Activated CD4-positive, alpha-beta T cell treated with anti-CD3 and anti-CD28 coated beads, Interleukin-2, amount 50 U/mL, for 24 hours (primary cell): ENCODE measurements around the gene EFTUD2.
"Not testable (repeated sequence)": the region's sequence is repeated elsewhere in the genome, so short reads cannot be mapped to it uniquely, and the experiment has no call there.

Source experiments
- DNase-seq, 2 donors: peaks; one replicate each; pipeline ENCODE4 v3.0.0-alpha.2; 2020; ENCODE audit warnings: low read depth in 1 of 2, low spot score in 1 of 2

EFTUD2 gene

GRCh38 chr17:44848961-44849489 lies 50.2 kb downstream of the EFTUD2 start:
- DNase-seq: no peak

GRCh38 chr17:44848257-44848795 lies 50.9 kb downstream of the EFTUD2 start:
- DNase-seq: no peak

- no peak for DNase-seq
These were observed 51.7 kb downstream of the EFTUD2 start, which contains the start of gene HIGD1B for GRCh38 chr17:44847586-44847985. TSS of gene HIGD1B (plus strand) at chr17:44847883. CDS start at chr17:44848153, 270 bp downstream.

- no peak for DNase-seq
These were observed 53.0 kb downstream of the EFTUD2 start for GRCh38 chr17:44846206-44846605.

- DNase-seq: no peak
These were observed 54.8 kb downstream of the EFTUD2 start for GRCh38 chr17:44844390-44844830.

DNA sequence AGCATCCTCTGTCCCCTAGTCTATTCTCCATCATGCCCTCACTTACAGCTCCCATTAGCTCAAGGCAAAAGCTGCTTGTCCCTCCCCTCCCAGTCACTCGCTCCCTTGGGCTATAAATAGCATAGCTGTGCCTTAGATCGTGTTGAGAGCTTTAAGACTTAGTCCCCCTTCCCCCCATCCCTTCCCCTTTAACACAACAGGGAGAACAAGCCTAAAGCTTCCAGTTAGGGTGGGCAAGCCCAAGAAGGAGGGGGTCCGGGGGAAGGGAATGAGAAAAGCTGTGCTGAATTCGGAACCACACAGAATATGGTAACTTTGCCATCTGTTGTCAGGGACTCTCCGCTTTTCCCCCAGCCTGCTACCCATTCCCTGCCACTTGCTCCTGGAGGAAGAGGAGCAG lies 56.5 kb downstream of the EFTUD2 start:
- DNase-seq: no peak

GRCh38 chr17:44840936-44841335 lies 58.3 kb downstream of the EFTUD2 start:
- no peak for DNase-seq

GRCh38 chr17:44840274-44840673 lies 59.0 kb downstream of the EFTUD2 start:
- DNase-seq: no peak

DNA sequence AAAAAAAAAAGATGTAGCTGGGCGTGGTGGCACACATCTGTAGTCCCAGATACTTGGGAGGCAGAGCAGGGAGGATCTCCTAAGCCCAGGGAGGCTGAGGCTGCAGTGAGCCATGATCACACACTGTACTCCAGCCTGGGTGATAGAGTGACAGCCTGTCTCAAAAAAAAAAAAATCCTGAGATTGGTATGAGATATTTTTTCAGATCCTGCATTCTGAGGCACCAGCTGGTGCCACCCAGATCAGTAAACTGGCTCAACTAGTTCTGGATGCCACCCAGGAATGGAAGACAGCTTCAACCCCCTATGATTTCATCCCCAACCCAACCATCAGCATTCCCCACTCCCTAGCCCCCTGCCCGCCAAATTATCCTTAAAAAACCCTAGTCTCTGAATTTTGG lies 62.0 kb downstream of the EFTUD2 start:
- no peak for DNase-seq

GRCh38 chr17:44832805-44833204 lies 66.4 kb downstream of the EFTUD2 start:
- no peak for DNase-seq

DNA sequence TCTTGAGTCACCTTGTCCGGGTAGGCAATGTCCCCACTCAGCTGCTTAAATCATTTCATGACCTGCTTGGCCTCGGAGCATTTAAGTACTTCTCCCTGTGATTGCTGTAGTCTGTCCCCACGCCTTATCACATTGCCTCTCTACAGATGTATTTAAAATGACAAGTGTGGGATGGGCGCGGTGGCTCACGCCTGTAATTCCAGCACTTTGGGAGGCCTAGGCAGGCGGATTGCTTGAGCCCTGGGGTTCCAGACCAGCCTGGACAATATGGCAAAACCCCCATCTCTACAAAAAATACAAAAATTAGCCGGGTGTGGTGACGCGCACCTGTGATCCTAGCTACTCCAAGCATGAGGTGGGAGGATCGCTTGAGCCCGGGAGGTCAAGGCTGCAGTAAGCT lies 67.9 kb downstream of the EFTUD2 start:
- no peak for DNase-seq

GRCh38 chr17:44830359-44831288 lies 68.6 kb downstream of the EFTUD2 start:
- no peak for DNase-seq

DNA sequence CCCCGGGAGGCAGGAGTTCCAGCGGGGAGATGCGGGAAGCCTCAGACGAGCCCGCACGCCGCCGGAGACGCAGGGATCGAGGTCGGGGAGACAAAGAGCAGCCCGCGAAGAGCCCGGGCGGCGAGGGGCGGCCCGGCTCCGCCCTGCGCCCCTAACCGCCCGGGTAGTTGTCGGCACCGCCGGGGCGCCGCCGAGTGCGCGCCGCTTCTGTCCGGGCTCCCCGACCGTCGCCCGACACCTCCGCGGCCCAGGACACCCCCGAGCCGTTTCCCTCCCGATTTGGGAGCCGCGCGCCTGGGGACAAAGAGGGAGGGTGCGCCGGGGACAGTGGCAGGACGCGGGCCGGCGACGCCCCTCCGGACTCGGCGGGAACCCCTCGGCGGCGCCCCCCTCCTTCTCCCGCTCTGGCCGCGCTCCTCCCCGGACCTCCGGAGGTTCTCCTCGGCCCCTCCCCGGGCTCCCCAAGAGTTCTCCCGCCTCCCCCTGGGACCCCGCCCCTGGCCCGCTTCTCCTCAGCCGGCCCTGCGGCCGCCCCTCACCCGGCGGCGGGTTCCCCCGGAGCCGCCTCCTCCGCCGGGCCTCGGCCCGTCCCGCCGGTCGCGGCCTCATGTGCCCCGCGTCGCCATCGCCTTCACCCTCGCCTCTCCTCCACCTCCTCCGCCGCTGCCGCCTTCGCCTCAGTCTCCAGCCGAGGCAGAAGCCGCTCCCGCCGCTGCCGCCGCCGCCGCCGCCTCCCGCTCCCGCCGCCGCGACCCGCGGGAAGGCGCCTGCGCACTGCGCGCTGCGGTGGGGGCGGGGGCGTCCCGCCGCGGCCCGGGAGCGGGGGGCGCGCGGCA lies 69.5 kb downstream of the EFTUD2 start, which contains the start of gene GJC1:
Gene GJC1 (minus strand): TSS at position 765 of the 836 bp plus-strand sequence. CDS start 24,470 bp downstream, outside the sequence.
- DNase-seq: no peak

GRCh38 chr17:44828919-44829522 lies 70.2 kb downstream of the EFTUD2 start:
- DNase-seq: no peak

DNA sequence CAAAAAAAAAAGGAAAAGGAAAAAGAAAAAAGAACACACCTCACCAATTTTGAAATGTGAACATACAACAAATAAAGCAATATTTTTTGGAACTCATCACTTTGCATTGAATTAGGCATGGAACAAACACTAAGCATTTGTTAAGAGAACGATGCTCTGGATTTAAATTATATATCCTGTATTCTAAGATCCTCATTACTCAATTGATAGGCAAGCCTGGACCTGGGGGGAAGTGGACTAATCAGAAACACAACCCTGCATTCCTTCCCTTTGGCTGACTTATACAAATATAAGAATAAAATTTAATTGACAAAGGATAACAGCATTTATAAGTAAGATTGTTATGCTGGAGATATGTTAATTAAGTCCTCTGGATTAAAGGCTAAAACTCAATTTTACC lies 71.4 kb downstream of the EFTUD2 start:
- no peak for DNase-seq

DNA sequence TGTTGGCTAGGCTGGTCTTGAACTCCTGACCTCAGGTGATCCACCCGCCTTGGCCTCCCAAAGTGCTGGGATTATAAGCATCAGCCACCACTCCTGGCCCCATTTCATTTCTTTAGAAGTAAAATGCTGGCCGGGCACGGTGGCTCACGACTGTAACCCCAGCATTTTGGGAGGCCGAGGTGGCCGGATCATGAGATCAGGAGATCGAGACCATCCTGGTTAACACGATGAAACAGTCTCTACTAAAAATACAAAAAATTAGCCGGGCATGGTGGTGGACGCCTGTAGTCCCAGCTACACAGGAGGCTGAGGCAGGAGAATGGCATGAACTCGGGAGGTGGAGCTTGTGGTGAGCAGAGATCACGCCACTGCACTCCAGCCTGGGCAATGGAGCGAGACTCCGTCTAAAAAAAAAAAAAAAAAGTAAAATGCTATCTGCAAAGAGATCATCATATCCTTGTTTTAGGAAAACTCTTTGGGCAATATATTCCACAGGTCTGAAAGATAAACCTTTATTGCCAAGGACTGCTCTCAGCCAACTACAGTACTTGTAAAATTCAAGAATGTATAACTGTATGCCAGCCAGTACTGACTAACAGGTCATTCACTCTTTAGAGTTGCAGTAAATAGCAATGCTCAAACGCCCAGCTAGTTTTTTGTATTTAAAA lies 73.0 kb downstream of the EFTUD2 start:
- DNase-seq: no peak

DNA sequence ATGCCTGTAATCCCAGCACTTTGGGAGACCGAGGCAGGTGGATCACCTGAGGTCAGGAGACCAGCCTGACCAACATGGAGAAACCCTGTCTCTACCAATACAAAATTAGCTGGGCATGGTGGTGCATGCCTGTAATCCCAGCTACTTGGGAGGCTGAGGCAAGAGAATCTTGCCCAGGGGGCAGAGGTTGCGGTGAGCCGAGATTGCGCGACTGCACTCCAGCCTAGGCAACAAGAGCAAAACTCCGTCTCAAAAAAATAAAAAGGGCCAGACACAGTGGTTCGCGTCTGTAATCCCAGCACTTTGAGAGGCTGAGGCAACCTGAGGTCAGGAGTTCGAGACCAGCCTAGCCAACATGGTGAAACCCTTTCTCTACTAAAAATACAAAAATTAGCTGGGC lies 74.0 kb downstream of the EFTUD2 start:
- DNase-seq: not testable (repeated sequence)

- no peak for DNase-seq
These were observed 78.5 kb downstream of the EFTUD2 start for GRCh38 chr17:44820631-44821212.

DNA sequence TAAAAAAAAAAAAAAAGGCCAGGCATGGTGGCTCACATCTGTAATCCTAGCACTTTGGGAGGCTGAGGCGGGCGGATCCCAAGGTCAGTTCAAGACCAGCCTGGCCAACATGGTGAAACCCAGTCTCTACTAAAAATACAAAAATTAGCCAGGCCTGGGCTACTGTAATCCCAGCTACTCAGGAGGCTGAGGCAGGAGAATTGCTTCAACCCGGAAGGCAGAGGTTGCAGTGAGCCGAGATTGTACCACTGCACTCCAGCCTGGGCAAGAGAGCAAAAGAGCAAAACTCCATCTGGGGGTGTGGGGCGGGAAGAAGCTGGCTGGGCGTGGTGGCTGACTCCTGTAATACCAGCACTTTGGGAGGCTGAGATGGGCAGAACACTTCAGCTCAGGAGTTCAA lies 80.7 kb downstream of the EFTUD2 start:
- DNase-seq: not testable (repeated sequence)

DNA sequence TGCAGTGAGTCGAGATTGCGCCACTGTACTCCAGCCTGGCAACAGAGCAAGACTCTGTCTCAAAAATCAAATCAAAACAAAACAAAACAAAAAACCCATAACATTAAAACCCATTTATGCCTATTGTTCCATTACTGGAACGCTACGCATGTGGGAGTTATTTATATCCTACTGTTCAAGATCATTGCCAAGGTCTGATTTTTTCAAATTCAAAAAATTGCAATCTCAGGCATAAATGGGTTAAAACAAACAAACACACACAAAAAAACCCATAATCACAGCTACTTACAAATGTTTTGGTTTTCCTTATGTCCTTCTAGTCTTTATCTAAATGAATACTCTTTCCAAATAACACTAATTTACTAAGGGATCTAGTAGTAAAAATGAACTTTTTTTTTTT lies 87.0 kb downstream of the EFTUD2 start:
- no peak for DNase-seq
